BJ (cell line): ENCODE measurements around the gene LRIT2. TPM values are rescaled to one million over a fixed set of nuclear protein-coding genes. Genes with fewer than 3 reads are reported as not detected.

Source experiments
- CTCF ChIA-PET: fragments of 350-600 bp; formaldehyde crosslinking; extraction: SDS; loops from one replicate; lab custom pipeline; 2021; ENCODE audit warnings: antibody characterized with exemption, inconsistent platforms; lab: Yijun Ruan, JAX
- POLR2A ChIA-PET: fragments of 300-600 bp; sonication (Branson Sonifier 250); formaldehyde crosslinking; extraction: SDS; loops from one replicate; lab custom pipeline; 2021; ENCODE audit warnings: antibody characterized with exemption; lab: Charles Lee
- DNase-seq: peaks from one replicate; pipeline ENCODE4 v3.0.0-alpha.2; 2011; ENCODE audit warnings: low read depth
- H3K27me3 ChIP-seq: 2 replicates; pipeline ENCODE4 v1.6.0; 2011; ENCODE audit warnings: low read length; ENCODE audit not compliant: control insufficient read depth, insufficient read depth
- H3K36me3 ChIP-seq: 2 replicates; pipeline ENCODE4 v1.5.1; 2011; ENCODE audit warnings: low read length; ENCODE audit not compliant: control insufficient read depth, insufficient read depth
- H3K4me3 ChIP-seq: 2 replicates; pipeline ENCODE4 v1.5.1; 2011; ENCODE audit warnings: low read depth, mild to moderate bottlenecking, control low read depth, low read length
- CTCF ChIP-seq: IDR thresholded peaks from 2 replicates; pipeline ENCODE4 v1.5.1; 2011; ENCODE audit warnings: low read depth, mild to moderate bottlenecking, control low read depth, inconsistent platforms, low read length, moderate library complexity; ENCODE audit not compliant: insufficient read depth
- polyA plus RNA-seq: library from polyadenylated mRNA; depleted of rRNA; stranded (reverse); fragments of >200 nt; gene quantifications from 2 replicates; pipeline ENCODE4 v1.2.3, GENCODE V29; 2011

Gene LRIT2
- polyA plus RNA-seq, 1 experiment = not detected

- Histone ChIP-seq H3K36me3 (no peaks in the 10 kb centered on the region), H3K27me3 (peaks cover 7% of the 10 kb centered on the region; the same call in 1 of the 2 replicates), H3K4me3 (no peak overlapping the region)
- no peak for TF ChIP-seq CTCF
- DNase-seq = no peak
- ChIA-PET POLR2A (no interaction called here), CTCF (interaction anchor here (0.7 to 11.6 kb wide), 5 partner anchors 12 to 559 kb away, joined by 3 to 221 read pairs (median 4); no protein-coding TSS in a partner anchor)
Observed at GRCh38 chr10:84262190-84262956, 37.0 kb upstream of the LRIT2 start.

GRCh38 chr10:84261236-84261915 lies 36.0 kb upstream of the LRIT2 start:
- Histone ChIP-seq H3K27me3 (peaks cover 7% of the 10 kb centered on the region; the same call in 1 of the 2 replicates), H3K4me3 (no peak overlapping the region), H3K36me3 (no peaks in the 10 kb centered on the region)
- DNase-seq = no peak
- ChIA-PET CTCF (interaction anchor here (0.8 to 11.6 kb wide), 6 partner anchors 11 to 559 kb away, joined by 3 to 221 read pairs (median 3); no protein-coding TSS in a partner anchor), POLR2A (no interaction called here)
- no peak for TF ChIP-seq CTCF

- H3K27me3 ChIP-seq = peaks cover 7% of the 10 kb centered on the region; the same call in 1 of the 2 replicates
- no peak overlapping the region for H3K4me3 ChIP-seq
- POLR2A ChIA-PET = no interaction called here
- CTCF ChIA-PET = interaction anchor here (1.5 to 2.1 kb wide), 3 partner anchors 9 to 282 kb away, joined by 4 to 7 read pairs (median 6); no protein-coding TSS in a partner anchor
- H3K36me3 ChIP-seq = no peaks in the 10 kb centered on the region
- DNase-seq = no peak
- TF ChIP-seq CTCF = no peak
Observed at GRCh38 chr10:84258034-84258695, 32.8 kb upstream of the LRIT2 start.

- ChIA-PET POLR2A (no interaction called here), CTCF (interaction anchor here (0.7 to 2.1 kb wide), 4 partner anchors 10 to 283 kb away, joined by 3 to 7 read pairs (median 4); no protein-coding TSS in a partner anchor)
- no peaks in the 10 kb centered on the region for H3K36me3 ChIP-seq
Observed at GRCh38 chr10:84257343-84258020, 32.1 kb upstream of the LRIT2 start.

More at GRCh38 chr10:84257343-84258020, 32.1 kb upstream of the LRIT2 start:
- TF ChIP-seq CTCF = no peak
- H3K27me3 ChIP-seq = peaks cover 9% of the 10 kb centered on the region; the same call in 1 of the 2 replicates
- DNase-seq = no peak
- no peak overlapping the region for H3K4me3 ChIP-seq
